Fibroblast of lung (primary cell): ENCODE results near the gene PPP1R1A. TPM values are rescaled to one million over a fixed set of nuclear protein-coding genes. Genes with fewer than 3 reads are reported as not detected.

Source experiments
- DNase-seq, 2 donors: peaks; one replicate each; pipeline versions ENCODE4 v3.0.0 to v3.0.0-alpha.2; 2010; ENCODE audit warnings: low read depth in 2 of 2
- H2AFZ ChIP-seq: 2 replicates; pipeline ENCODE4 v1.5.1; 2012; ENCODE audit warnings: low read length, control low read depth, inconsistent platforms
- H3K27ac ChIP-seq: 2 replicates; pipeline ENCODE4 v1.5.1; 2011; ENCODE audit warnings: low read length, control low read depth; ENCODE audit not compliant: insufficient read depth
- H3K27me3 ChIP-seq: 2 replicates; pipeline ENCODE4 v1.5.1; 2011; ENCODE audit warnings: mild to moderate bottlenecking, low read length; ENCODE audit not compliant: control insufficient read depth, insufficient read depth
- H3K36me3 ChIP-seq: 2 replicates; pipeline ENCODE4 v1.5.1; 2011; ENCODE audit warnings: low read length; ENCODE audit not compliant: control insufficient read depth, insufficient read depth
- H3K4me1 ChIP-seq: 2 replicates; pipeline ENCODE4 v1.5.1; 2011; ENCODE audit warnings: low read length; ENCODE audit not compliant: control insufficient read depth, insufficient read depth; ENCODE audit errors: extremely low read depth
- H3K4me2 ChIP-seq: 2 replicates; pipeline ENCODE4 v1.5.1; 2011; ENCODE audit warnings: low read length, control low read depth; ENCODE audit not compliant: insufficient read depth; ENCODE audit errors: extremely low read depth
- H3K4me3 ChIP-seq, 4 experiments: fragments of 200-600 bp in 1 of 4; sonication (generic) in 1 of 4; replicated peaks in 1 of 4; 2 replicates each; pipeline ENCODE4 v1.5.1; 2011 to 2016; ENCODE audit warnings: low read length in 4 of 4, low read depth in 3 of 4, mild to moderate bottlenecking in 3 of 4, control low read depth in 2 of 4, inconsistent platforms in 1 of 4, mixed read lengths in 1 of 4; ENCODE audit not compliant: insufficient read depth in 1 of 4; ENCODE audit errors: control extremely low read depth in 1 of 4
- H3K79me2 ChIP-seq: 2 replicates; pipeline ENCODE4 v1.5.1; 2012; ENCODE audit warnings: mild to moderate bottlenecking, low read length, inconsistent platforms; ENCODE audit not compliant: control insufficient read depth, insufficient read depth
- H3K9ac ChIP-seq: 2 replicates; pipeline ENCODE4 v1.5.1; 2011; ENCODE audit warnings: mild to moderate bottlenecking, low read length, control low read depth; ENCODE audit not compliant: insufficient read depth
- H3K9me3 ChIP-seq: 2 replicates; pipeline ENCODE4 v1.5.1; 2012; ENCODE audit warnings: low read depth, low read length; ENCODE audit not compliant: control insufficient read depth, insufficient read depth
- H4K20me1 ChIP-seq: 2 replicates; pipeline ENCODE4 v1.5.1; 2011; ENCODE audit warnings: low read length; ENCODE audit not compliant: control insufficient read depth, insufficient read depth; ENCODE audit errors: extremely low read depth
- CTCF ChIP-seq, 2 donors: IDR thresholded peaks in 1 of 2; conservative IDR thresholded peaks in 1 of 2; 1 replicate in 1 of 2; 2 replicates in 1 of 2; pipeline ENCODE4 v1.5.1; 2011 to 2012; ENCODE audit warnings: low read length in 2 of 2, control low read depth in 1 of 2, inconsistent platforms in 1 of 2, low read depth in 1 of 2, mild to moderate bottlenecking in 1 of 2
- EZH2 ChIP-seq: IDR thresholded peaks from 2 replicates; pipeline ENCODE4 v1.5.1; 2012; ENCODE audit warnings: low read length, control low read depth, mild to moderate bottlenecking; ENCODE audit errors: missing control alignments
- polyA plus RNA-seq, 2 donors: library from polyadenylated mRNA; depleted of rRNA in 1 of 2; stranded (reverse) in 1 of 2; unstranded in 1 of 2; fragments of >200 nt; gene quantifications; 2 replicates each; pipeline ENCODE4 v1.2.1, GENCODE V29; 2011 to 2012; ENCODE audit warnings: missing spikeins in 1 of 2
- total RNA-seq: library from RNA; depleted of rRNA; stranded (reverse); fragments of >200 nt; gene quantifications from 2 replicates; pipeline ENCODE4 v1.2.1, GENCODE V29; 2014

Gene PPP1R1A
- total and polyA plus RNA-seq, 2 donors (not counting 1 experiment from before 2014, with no cell fraction given): not detected

- no peak for DNase-seq
- Histone ChIP-seq H3K27ac (no peak overlapping the region), H3K79me2 (no peaks in the 10 kb centered on the region), H3K9me3 (no peaks in the 10 kb centered on the region), H3K4me3 (no peak overlapping the region), H3K27me3 (peaks cover 8% of the 10 kb centered on the region), H3K4me2 (no peak overlapping the region), H3K9ac (no peak overlapping the region), H3K4me1 (no peaks in the 10 kb centered on the region), H3K36me3 (no peaks in the 10 kb centered on the region), H4K20me1 (no peaks in the 10 kb centered on the region), H2AFZ (no peak overlapping the region)
- TF ChIP-seq EZH2 (no peak), CTCF (conservative IDR thresholded peaks at IDR 0.05 in 1 of 2, IDR thresholded peaks at IDR 0.05 in 1 of 2; ENCODE audit: low read depth in 1 of 2, low read length in 2 of 2) (no peak)
These were observed 18.4 kb downstream of the PPP1R1A start for GRCh38 chr12:54569995-54570528.

GRCh38 chr12:54569072-54569471 lies 19.4 kb downstream of the PPP1R1A start:
- no peak for DNase-seq
- TF ChIP-seq CTCF (conservative IDR thresholded peaks at IDR 0.05 in 1 of 2, IDR thresholded peaks at IDR 0.05 in 1 of 2; ENCODE audit: low read depth in 1 of 2, low read length in 2 of 2) (no peak), EZH2 (no peak)

GRCh38 chr12:54566792-54567191 lies 21.7 kb downstream of the PPP1R1A start:
- Histone ChIP-seq H3K4me1 (no peaks in the 10 kb centered on the region), H3K27ac (no peak overlapping the region), H3K36me3 (no peaks in the 10 kb centered on the region), H3K27me3 (peaks cover 10% of the 10 kb centered on the region), H2AFZ (no peak overlapping the region), H4K20me1 (no peaks in the 10 kb centered on the region), H3K4me2 (no peak overlapping the region), H3K9ac (no peak overlapping the region), H3K9me3 (no peaks in the 10 kb centered on the region), H3K79me2 (no peaks in the 10 kb centered on the region), H3K4me3 (no peak overlapping the region)
- no peak for DNase-seq
- TF ChIP-seq CTCF (conservative IDR thresholded peaks at IDR 0.05 in 1 of 2, IDR thresholded peaks at IDR 0.05 in 1 of 2; ENCODE audit: low read depth in 1 of 2, low read length in 2 of 2) (no peak), EZH2 (no peak)

More at GRCh38 chr12:54569072-54569471, 19.4 kb downstream of the PPP1R1A start:
- Histone ChIP-seq H3K4me1 (no peaks in the 10 kb centered on the region), H4K20me1 (no peaks in the 10 kb centered on the region), H3K79me2 (no peaks in the 10 kb centered on the region), H3K4me2 (no peak overlapping the region), H2AFZ (no peak overlapping the region), H3K36me3 (no peaks in the 10 kb centered on the region), H3K9me3 (no peaks in the 10 kb centered on the region), H3K27ac (no peak overlapping the region), H3K4me3 (no peak overlapping the region), H3K27me3 (peaks cover 8% of the 10 kb centered on the region), H3K9ac (no peak overlapping the region)
